K562 (cell line): ENCODE data around the gene TMEM45B. TPM values are rescaled to one million over a fixed set of nuclear protein-coding genes. Genes with fewer than 3 reads are reported as not detected.

Source experiments
- ATAC-seq: fragments of 200-7000 bp; cut with Tn5 transposase; 3 replicates; pipeline ENCODE4 v1.9.1; 2020; ENCODE audit warnings: moderate library complexity
- BruUV-seq: library from RNA; stranded (reverse); fragments of 400-500 nt; replicated peaks from 2 replicates; lab custom pipeline; 2021; lab: Mats Ljungman, UMichigan
- CTCF ChIA-PET: fragments of 300-600 bp; formaldehyde crosslinking; extraction: SDS; loops from one replicate; lab custom pipeline; 2021; ENCODE audit warnings: low intra/inter-chr PET ratio; lab: Yijun Ruan, JAX
- POLR2A ChIA-PET: fragments of 300-600, 350-650 bp; sonication (Branson Sonifier 250); formaldehyde crosslinking; extraction: SDS; loops from one replicate; lab custom pipeline; 2021; ENCODE audit warnings: antibody characterized with exemption, inconsistent platforms; lab: Yijun Ruan, JAX
- DNase-seq, 4 experiments: peaks; one replicate each; pipeline versions ENCODE4 v3.0.0 to v3.0.0-alpha.2; 2011 to 2018; ENCODE audit warnings: low spot score in 3 of 4, mixed read lengths in 3 of 4; ENCODE audit errors: extremely low read depth in 1 of 4
- FAIRE-seq: peaks from 2 replicates; lab custom pipeline; 2011; peaks lifted over from hg19 to GRCh38; lab: Jason Lieb, UNC
- H2AFZ ChIP-seq: 2 replicates; pipeline ENCODE4 v1.6.0; 2011; ENCODE audit warnings: low read depth, low read length, control low read depth, inconsistent platforms
- H3K27ac ChIP-seq: fragments of 200-600 bp; 3 replicates; pipeline ENCODE4 v1.8.0; 2011; ENCODE audit warnings: low read depth, mild to moderate bottlenecking, control low read depth, inconsistent platforms, low read length, moderate library complexity, mixed read lengths; ENCODE audit errors: extremely low read depth
- H3K27me3 ChIP-seq, 2 experiments: fragments of 300-600 bp in 1 of 2; 2 replicates in 1 of 2; 3 replicates in 1 of 2; pipeline versions ENCODE4 v1.6.0 to v1.8.0; 2011; ENCODE audit warnings: inconsistent platforms in 2 of 2, low read length in 2 of 2, mild to moderate bottlenecking in 1 of 2, mixed read lengths in 1 of 2, moderate library complexity in 1 of 2; ENCODE audit not compliant: control insufficient read depth in 2 of 2, insufficient read depth in 2 of 2
- H3K36me3 ChIP-seq: fragments of 300-600 bp; 3 replicates; pipeline ENCODE4 v1.8.0; 2011; ENCODE audit warnings: mild to moderate bottlenecking, low read length, inconsistent platforms; ENCODE audit not compliant: control insufficient read depth, insufficient read depth
- H3K4me1 ChIP-seq, 2 experiments: fragments of 200-600 bp in 1 of 2; replicated peaks in 1 of 2; 2 replicates in 1 of 2; 3 replicates in 1 of 2; pipeline versions ENCODE4 v1.5.1 to v1.8.0; 2011; ENCODE audit warnings: inconsistent platforms in 2 of 2, low read length in 2 of 2, mild to moderate bottlenecking in 1 of 2, mixed read lengths in 1 of 2, moderate library complexity in 1 of 2; ENCODE audit not compliant: control insufficient read depth in 2 of 2, insufficient read depth in 2 of 2
- H3K4me2 ChIP-seq: 2 replicates; pipeline ENCODE4 v1.6.1; 2011; ENCODE audit warnings: low read length, control low read depth, inconsistent platforms, mixed read lengths; ENCODE audit not compliant: insufficient read depth
- H3K4me3 ChIP-seq: fragments of 200-600 bp; sonication (generic), shearing (Covaris generic); 2 replicates; pipeline ENCODE4 v1.5.1; 2016; ENCODE audit warnings: control low read depth, inconsistent platforms
- H3K79me2 ChIP-seq: fragments of 200-600 bp; 3 replicates; pipeline ENCODE4 v1.8.0; 2011; ENCODE audit warnings: low read length, inconsistent platforms; ENCODE audit not compliant: control insufficient read depth, insufficient read depth
- H3K9ac ChIP-seq, 2 experiments: 2 replicates each; pipeline versions ENCODE4 v1.6.0 to v1.6.1; 2011; ENCODE audit warnings: low read depth in 2 of 2, low read length in 2 of 2, control low read depth in 1 of 2, inconsistent platforms in 1 of 2, mild to moderate bottlenecking in 1 of 2, mixed read lengths in 1 of 2; ENCODE audit not compliant: insufficient read depth in 1 of 2
- H3K9me1 ChIP-seq: one replicate; pipeline ENCODE4 v1.6.0; 2011; ENCODE audit warnings: inconsistent platforms, mild to moderate bottlenecking, low read length, moderate library complexity; ENCODE audit not compliant: control insufficient read depth, insufficient read depth
- H3K9me3 ChIP-seq: replicated peaks from 2 replicates; pipeline ENCODE4 v1.5.1; 2011; ENCODE audit warnings: low read depth, low read length, inconsistent platforms; ENCODE audit not compliant: control insufficient read depth, insufficient read depth
- H4K20me1 ChIP-seq: replicated peaks from 2 replicates; pipeline ENCODE4 v1.6.1; 2011; ENCODE audit warnings: low read length, inconsistent platforms, mixed read lengths; ENCODE audit not compliant: control insufficient read depth, insufficient read depth
- CLOCK ChIP-seq: fragments of 250-450 bp; sonication (Bioruptor Pico); IDR thresholded peaks from 2 replicates; pipeline ENCODE4 v1.4.0; 2020; ENCODE audit warnings: mild to moderate bottlenecking, moderate library complexity, borderline replicate concordance
- FOXK2 ChIP-seq, 2 experiments: fragments of 450-650 bp; IDR thresholded peaks in 1 of 2; conservative IDR thresholded peaks in 1 of 2; 2 replicates each; pipeline ENCODE4 v1.6.1; 2016; ENCODE audit warnings: low read depth in 2 of 2, mild to moderate bottlenecking in 1 of 2
- WGBS: fragments of 100-300 bp; shearing (Covaris generic); methylation state at CpG from one replicate; pipeline ENCODE4 v1.1.6; 2016; ENCODE audit warnings: low coverage, mixed read lengths; ENCODE audit not compliant: insufficient coverage; ENCODE audit errors: missing lambda C conversion rate; 5-methylcytosine and 5-hydroxymethylcytosine counted together
- in situ Hi-C: fragments of 300-500 bp; cut with MboI; formaldehyde crosslinking; loops from 4 replicates; pipeline ENCODE4 v1.15.0; 2018; ENCODE audit warnings: inconsistent platforms, mixed read lengths
- intact Hi-C: fragments of 100-400 bp; cut with micrococcal nuclease; formaldehyde crosslinking; loops from 2 replicates; pipeline ENCODE4 v1.14.2; 2022
- polyA plus RNA-seq, 8 experiments: library from polyadenylated mRNA; depleted of rRNA in 4 of 8; stranded (reverse) in 5 of 8; unstranded in 3 of 8; fragments of >200 nt; fragmentation: Nextera tagmentation in 2 of 8; fragmentation: Illumina TruSeq in 1 of 8; extraction: Ambion mirVana in 2 of 8; extraction: Trizol in 1 of 8; gene quantifications; 2 replicates each; pipeline versions ENCODE4 v1.2.1 to v1.2.3, GENCODE V29; 2011 to 2014; ENCODE audit warnings: inconsistent platforms in 1 of 8, missing spikeins in 1 of 8
- total RNA-seq, 7 experiments: library from RNA; depleted of rRNA in 6 of 7; stranded (reverse); fragments of >200 nt in 6 of 7; fragmentation: Illumina TruSeq in 2 of 7; extraction: Trizol in 2 of 7; gene quantifications; 2 replicates each; pipeline versions ENCODE4 v1.2.1 to v1.2.3, GENCODE V29; 2011 to 2021; ENCODE audit warnings: low replicate concordance in 1 of 7

The TMEM45B gene
- total and polyA plus RNA-seq, 9 of the 15 experiments (the other 6 are each of a cell fraction or from before 2014, with no cell fraction given) = 0.07 TPM; not detected in 8

GRCh38 chr11:129896062-129896461 is 80.4 kb downstream of the TMEM45B start:
- Histone ChIP-seq H3K9ac (peak overlapping the region; percentile 80 to 89; a peak in 3 of 4 replicates), H3K79me2 (peaks cover 31% of the 10 kb centered on the region), H2AFZ (peak overlapping the region; percentile 92), H3K4me3 (peak overlapping the region; percentile 89), H3K27ac (no peak overlapping the region; the same call in 2 of the 3 replicates), H3K4me2 (peak overlapping the region; percentile 90), H4K20me1 (no peaks in the 10 kb centered on the region), H3K9me3 (no peaks in the 10 kb centered on the region), H3K36me3 (peaks cover 31% of the 10 kb centered on the region), H3K9me1 (peaks cover 8% of the 10 kb centered on the region), H3K4me1 (peaks cover 3 to 9% of the 10 kb centered on the region in 2 experiments; a peak in 4 of 5 replicates), H3K27me3 (no peaks in the 10 kb centered on the region)
- DNase-seq (peak in 2 of 4 experiments; percentile 14 to 16), FAIRE-seq (no peak), ATAC-seq (0 out of 3 replicates have a peak, but pooled peaks have one; percentile 3)
- 52% methylated on average over 9 of the region's 9 CpGs for WGBS
- CTCF ChIA-PET = no interaction called here
- in situ Hi-C loops (no loop called here), intact Hi-C loops (no loop called here)
- POLR2A ChIA-PET = interaction anchor here (0.6 to 1.1 kb wide), 2 partner anchors 12 to 20 kb away, joined by 3 read pairs; no protein-coding TSS in a partner anchor
- TF ChIP-seq CLOCK (CRISPR knock-in tag) = no peak
- TF ChIP-seq FOXK2 (conservative IDR thresholded peaks at IDR 0.05 in 1 of 2, IDR thresholded peaks at IDR 0.05 in 1 of 2; ENCODE audit: low read depth in 2 of 2) = peak in 1 of 2 experiments; percentile 39; a peak in 1 of 4 replicates
- no TSS peak for BruUV-seq
